Adipose tissue (tissue), 3 donors: ENCODE data around the gene PELI2. TPM values are rescaled to one million over a fixed set of nuclear protein-coding genes. Genes with fewer than 3 reads are reported as not detected.

Experiments
- H3K27ac ChIP-seq: one replicate; pipeline ENCODE4 v1.5.1; 2013; ENCODE audit warnings: low read depth, low read length
- WGBS, 3 donors: extraction: QIAGEN DNeasy Blood & Tissue Kit; methylation state at CpG; one replicate each; pipeline ENCODE4 v1.1.7; 2013; 5-methylcytosine and 5-hydroxymethylcytosine counted together
- polyA plus RNA-seq, 3 donors: library from polyadenylated mRNA; stranded (reverse); fragments of 200-250 nt; gene quantifications; one replicate each; pipeline ENCODE4 v1.2.3, GENCODE V29; 2013
- donor health status: healthy with polysubstance abuse.
- donor health status: Bipolar disorder and iron deficiency.
- donor health status: healthy.

Gene PELI2
- polyA plus RNA-seq, 3 donors, result 3.3 to 10.0 (median 4.9) TPM

- WGBS, 3 donors, result 73 to 91% (median 88%) methylated on average over 5 of the region's 5 CpGs
- H3K27ac ChIP-seq, result no peak overlapping the region
Measured at GRCh38 chr14:56248442-56248841, 130.2 kb downstream of the PELI2 start.

GRCh38 chr14:56261046-56261445 lies 142.8 kb downstream of the PELI2 start:
- WGBS, 3 donors, result 72 to 97% (median 90%) methylated on average over 4 of the region's 4 CpGs
- no peak overlapping the region for H3K27ac ChIP-seq

- H3K27ac ChIP-seq, result no peak overlapping the region
- 71 to 91% (median 85%) methylated on average over 3 of the region's 3 CpGs for WGBS, 3 donors
Measured at GRCh38 chr14:56262530-56262929, 144.3 kb downstream of the PELI2 start.

- WGBS, 3 donors, result 89 to 97% (median 94%) methylated on average over 2 of the region's 2 CpGs
Measured at GRCh38 chr14:56268039-56268438, 149.8 kb downstream of the PELI2 start.

GRCh38 chr14:56268673-56269072 lies 150.5 kb downstream of the PELI2 start:
- H3K27ac ChIP-seq, result no peak overlapping the region
- WGBS, 3 donors, result 90 to 93% (median 91%) methylated on average over 5 of the region's 5 CpGs

More at GRCh38 chr14:56268039-56268438, 149.8 kb downstream of the PELI2 start:
- H3K27ac ChIP-seq, result no peak overlapping the region

GRCh38 chr14:56270921-56271320 lies 152.7 kb downstream of the PELI2 start:
- 89 to 97% (median 91%) methylated on average over 8 of the region's 8 CpGs for WGBS, 3 donors
- H3K27ac ChIP-seq, result no peak overlapping the region

GRCh38 chr14:56271970-56272369 lies 153.8 kb downstream of the PELI2 start:
- WGBS, 3 donors, result 85 to 87% (median 86%) methylated on average over 5 of the region's 5 CpGs
- H3K27ac ChIP-seq, result no peak overlapping the region

- H3K27ac ChIP-seq, result no peak overlapping the region
- WGBS, 3 donors, result 61 to 74% (median 70%) methylated on average over 3 of the region's 3 CpGs
Measured at GRCh38 chr14:56273155-56273554, 154.9 kb downstream of the PELI2 start.

- whole genome bisulfite sequencing, 3 donors, result 65 to 79% (median 76%) methylated on average over 6 of the region's 6 CpGs
Measured at GRCh38 chr14:56273951-56274350, 155.7 kb downstream of the PELI2 start.

GRCh38 chr14:56274556-56274955 lies 156.3 kb downstream of the PELI2 start:
- WGBS, 3 donors, result 36 to 84% (median 79%) methylated on average over 1 of the region's 1 CpG
- H3K27ac ChIP-seq, result no peak overlapping the region

More at GRCh38 chr14:56273951-56274350, 155.7 kb downstream of the PELI2 start:
- H3K27ac ChIP-seq, result no peak overlapping the region

- WGBS, 3 donors, result 83 to 88% (median 83%) methylated on average over 5 of the region's 5 CpGs
- H3K27ac ChIP-seq, result no peak overlapping the region
Measured at GRCh38 chr14:56276108-56276507, 157.9 kb downstream of the PELI2 start.

- WGBS, 3 donors, result 59 to 93% (median 87%) methylated on average over 1 of the region's 1 CpG
- no peak overlapping the region for H3K27ac ChIP-seq
Measured at GRCh38 chr14:56278383-56278782, 160.2 kb downstream of the PELI2 start.

- H3K27ac ChIP-seq, result no peak overlapping the region
- WGBS, 3 donors, result 96 to 99% (median 98%) methylated on average over 2 of the region's 2 CpGs
Measured at GRCh38 chr14:56280843-56281242, 162.6 kb downstream of the PELI2 start.

GRCh38 chr14:56282179-56282578 lies 164.0 kb downstream of the PELI2 start:
- WGBS, 3 donors, result 95 to 98% (median 98%) methylated on average over 2 of the region's 2 CpGs
- H3K27ac ChIP-seq, result no peak overlapping the region

GRCh38 chr14:56284641-56285040 lies 166.4 kb downstream of the PELI2 start:
- no peak overlapping the region for H3K27ac ChIP-seq
- 94 to 100% (median 96%) methylated on average over 1 of the region's 1 CpG for WGBS, 3 donors

GRCh38 chr14:56289155-56289554 lies 170.9 kb downstream of the PELI2 start:
- WGBS, 3 donors, result 92 to 95% (median 95%) methylated on average over 2 of the region's 2 CpGs
- H3K27ac ChIP-seq, result no peak overlapping the region

GRCh38 chr14:56290195-56290594 lies 172.0 kb downstream of the PELI2 start:
- 93 to 95% (median 94%) methylated on average over 14 of the region's 14 CpGs for WGBS, 3 donors
- no peak overlapping the region for H3K27ac ChIP-seq

- 85 to 89% (median 87%) methylated on average over 3 of the region's 3 CpGs for WGBS, 3 donors
- H3K27ac ChIP-seq, result no peak overlapping the region
Measured at GRCh38 chr14:56292970-56293369, 174.8 kb downstream of the PELI2 start.

GRCh38 chr14:56293506-56293905 lies 175.3 kb downstream of the PELI2 start:
- WGBS, 3 donors, result 93 to 98% (median 93%) methylated on average over 2 of the region's 2 CpGs

GRCh38 chr14:56294128-56294527 lies 175.9 kb downstream of the PELI2 start:
- 86 to 94% (median 91%) methylated on average over 5 of the region's 5 CpGs for WGBS, 3 donors
- H3K27ac ChIP-seq, result no peak overlapping the region

More at GRCh38 chr14:56293506-56293905, 175.3 kb downstream of the PELI2 start:
- H3K27ac ChIP-seq, result no peak overlapping the region

GRCh38 chr14:56295743-56296142 lies 177.5 kb downstream of the PELI2 start:
- no peak overlapping the region for H3K27ac ChIP-seq
- 78 to 86% (median 85%) methylated on average over 3 of the region's 3 CpGs for WGBS, 3 donors
